Activated T-cell treated with anti-CD3 and anti-CD28 coated beads, Interleukin-2, amount 50 U/mL, for 24 hours (primary cell): ENCODE data around the gene ATP5MG.
"Not testable (repeated sequence)": the region's sequence is repeated elsewhere in the genome, so short reads cannot be mapped to it uniquely, and the experiment has no call there.

Source experiments
- DNase-seq: peaks from one replicate; pipeline ENCODE4 v3.0.0-alpha.2; 2020
- H3K27ac Mint-ChIP-seq: 2 replicates; pipeline ENCODE4 v1.8.0; 2020; ENCODE audit warnings: mild to moderate bottlenecking, mixed read lengths
- H3K27me3 Mint-ChIP-seq: 2 replicates; pipeline ENCODE4 v1.8.0; 2020; ENCODE audit warnings: mixed read lengths
- H3K36me3 Mint-ChIP-seq: 2 replicates; pipeline ENCODE4 v1.8.0; 2020; ENCODE audit warnings: low read depth, mixed read lengths
- H3K4me1 Mint-ChIP-seq: 2 replicates; pipeline ENCODE4 v1.8.0; 2020; ENCODE audit warnings: low read depth, mixed read lengths
- H3K4me3 Mint-ChIP-seq: 2 replicates; pipeline ENCODE4 v1.8.0; 2020; ENCODE audit warnings: mild to moderate bottlenecking, moderate library complexity, mixed read lengths
- H3K9me3 Mint-ChIP-seq: 2 replicates; pipeline ENCODE4 v1.8.0; 2020; ENCODE audit warnings: mixed read lengths

Gene ATP5MG

DNA sequence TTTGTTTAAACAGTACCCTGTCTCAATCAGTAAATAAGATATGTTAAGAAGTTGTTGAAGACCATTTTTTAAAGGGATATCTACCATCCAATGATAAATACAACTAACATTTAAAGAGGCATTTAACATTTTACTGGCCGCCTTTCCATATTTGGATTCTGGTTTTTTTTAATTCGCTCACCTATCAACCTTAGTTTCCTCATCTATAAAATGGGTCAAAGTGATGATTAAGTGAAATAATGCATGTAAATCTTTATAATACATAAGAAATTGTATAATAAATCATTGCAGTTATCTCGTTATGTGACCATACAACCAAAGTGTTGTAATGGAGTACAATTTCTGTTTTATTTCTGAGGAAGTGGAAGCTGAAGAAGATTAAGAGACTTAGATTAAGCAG is 17.7 kb upstream of the ATP5MG start:
- no peak overlapping the region for H3K4me3 Mint-ChIP-seq
- no peaks in the 10 kb centered on the region for H3K9me3 Mint-ChIP-seq
- peak overlapping the region; percentile 64 for H3K27ac Mint-ChIP-seq
- H3K4me1 Mint-ChIP-seq = no peaks in the 10 kb centered on the region
- peaks cover 98% of the 10 kb centered on the region for H3K36me3 Mint-ChIP-seq
- H3K27me3 Mint-ChIP-seq = no peaks in the 10 kb centered on the region
- DNase-seq = no peak

GRCh38 chr11:118396097-118396501 is 5.3 kb upstream of the ATP5MG start:
- Mint-ChIP-seq H3K36me3 (peaks cover 90% of the 10 kb centered on the region), H3K27me3 (no peaks in the 10 kb centered on the region), H3K9me3 (no peaks in the 10 kb centered on the region), H3K4me3 (peak overlapping the region; percentile 6), H3K4me1 (peaks cover 51% of the 10 kb centered on the region), H3K27ac (peak overlapping the region; percentile 92)
- DNase-seq = no peak

DNA sequence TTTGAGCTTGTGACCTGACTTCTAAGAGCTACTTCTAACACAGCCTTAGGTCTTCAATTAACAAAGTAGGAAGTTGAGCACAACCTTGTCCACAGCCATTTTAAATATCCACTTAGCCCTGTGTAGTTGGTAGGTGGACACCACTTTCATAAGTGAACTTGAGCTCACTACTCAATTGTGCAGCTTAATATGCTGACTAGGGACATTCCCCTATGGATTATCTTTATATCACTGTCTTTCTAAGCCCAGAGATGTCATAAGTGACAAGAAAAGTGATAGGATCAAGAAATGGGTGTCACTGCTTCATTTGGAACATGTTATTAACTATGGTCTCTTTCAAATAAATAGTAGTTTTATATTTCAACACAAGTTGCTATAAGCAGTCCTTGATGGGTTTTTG is 4.0 kb upstream of the ATP5MG start:
- peaks cover 91% of the 10 kb centered on the region for H3K36me3 Mint-ChIP-seq
- H3K27me3 Mint-ChIP-seq = no peaks in the 10 kb centered on the region
- DNase-seq = no peak
- no peak overlapping the region for H3K4me3 Mint-ChIP-seq
- no peaks in the 10 kb centered on the region for H3K9me3 Mint-ChIP-seq
- H3K27ac Mint-ChIP-seq = peak overlapping the region; percentile 99
- peaks cover 56% of the 10 kb centered on the region for H3K4me1 Mint-ChIP-seq

DNA sequence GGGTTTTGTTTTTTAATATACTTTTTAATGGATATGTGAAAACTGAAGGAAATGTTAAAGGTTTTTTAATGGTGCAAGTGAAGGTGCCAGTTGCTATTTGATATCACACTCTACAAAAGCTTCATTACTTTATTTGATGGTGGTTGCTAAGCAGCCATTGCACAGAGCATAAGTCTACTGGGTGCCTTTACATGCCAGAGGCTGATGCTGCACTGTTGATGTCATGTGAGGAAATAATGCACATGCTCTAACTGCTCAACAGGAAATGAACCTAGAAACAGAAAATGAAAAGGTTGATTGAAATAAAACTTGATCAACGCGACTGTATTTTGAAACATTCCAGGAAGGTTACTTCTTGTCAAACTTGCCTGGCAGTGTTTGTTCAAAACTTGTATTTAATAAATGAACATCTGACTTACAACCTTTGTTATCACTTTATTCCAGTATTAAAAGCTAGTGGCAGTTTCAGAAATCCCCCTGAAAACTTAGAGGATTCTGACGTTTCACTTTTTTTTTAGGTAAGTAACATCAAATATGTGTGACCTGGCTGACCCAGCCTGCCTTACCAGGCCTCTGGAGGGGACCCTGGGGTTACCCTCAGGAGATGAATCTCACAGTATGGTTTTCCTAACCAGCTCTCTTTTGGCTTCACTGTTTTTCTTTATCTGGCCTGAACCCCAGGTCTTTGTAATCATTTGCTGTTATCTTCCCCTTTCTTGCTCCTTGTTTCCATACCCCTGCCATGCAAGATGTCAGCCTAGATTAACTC is 2.4 kb upstream of the ATP5MG start:
- Mint-ChIP-seq H3K27ac (peak overlapping the region; percentile 99), H3K36me3 (peaks cover 87% of the 10 kb centered on the region), H3K27me3 (no peaks in the 10 kb centered on the region), H3K9me3 (no peaks in the 10 kb centered on the region), H3K4me1 (peaks cover 66% of the 10 kb centered on the region), H3K4me3 (peak overlapping the region; percentile 95)
- DNase-seq = no peak

DNA sequence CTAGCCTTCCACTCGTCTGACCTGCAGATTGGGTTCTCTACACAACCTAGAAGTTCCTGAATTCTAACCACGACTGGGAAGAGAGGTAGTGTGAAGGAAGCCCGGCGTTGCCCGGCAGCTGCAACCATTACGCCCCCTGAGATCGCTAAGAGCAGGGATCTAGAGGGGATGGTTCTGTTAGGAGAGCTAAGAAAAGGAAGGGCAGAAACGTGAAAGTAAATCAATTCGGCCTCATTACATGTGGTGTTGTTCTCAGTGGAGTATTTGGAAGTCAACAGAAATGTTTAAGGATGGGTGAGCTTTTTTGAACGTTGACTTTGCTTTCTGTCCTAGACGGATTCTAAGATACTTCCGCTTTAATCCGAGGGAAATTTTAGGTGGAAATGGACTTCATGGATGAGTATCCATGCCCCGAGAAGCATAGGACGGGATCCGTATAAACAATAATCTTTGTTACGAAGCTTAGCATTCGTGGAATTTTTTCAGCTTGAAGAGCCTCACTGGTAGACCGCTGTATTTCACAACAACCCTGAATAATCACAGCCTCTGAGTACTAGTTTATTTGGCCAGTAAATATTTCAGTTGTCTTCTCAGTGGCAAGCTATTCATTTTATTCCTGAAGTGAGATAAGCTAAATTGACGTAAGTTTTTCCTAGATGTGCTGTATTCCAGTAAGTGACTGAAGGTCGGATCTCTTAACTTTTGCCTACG is 629 bp downstream of the ATP5MG start:
- H3K27ac Mint-ChIP-seq = peak overlapping the region; percentile 99
- H3K36me3 Mint-ChIP-seq = peaks cover 91% of the 10 kb centered on the region
- no peaks in the 10 kb centered on the region for H3K27me3 Mint-ChIP-seq
- peak overlapping the region; percentile 95 for H3K4me3 Mint-ChIP-seq
- H3K9me3 Mint-ChIP-seq = no peaks in the 10 kb centered on the region
- no peak for DNase-seq
- peaks cover 75% of the 10 kb centered on the region for H3K4me1 Mint-ChIP-seq

DNA sequence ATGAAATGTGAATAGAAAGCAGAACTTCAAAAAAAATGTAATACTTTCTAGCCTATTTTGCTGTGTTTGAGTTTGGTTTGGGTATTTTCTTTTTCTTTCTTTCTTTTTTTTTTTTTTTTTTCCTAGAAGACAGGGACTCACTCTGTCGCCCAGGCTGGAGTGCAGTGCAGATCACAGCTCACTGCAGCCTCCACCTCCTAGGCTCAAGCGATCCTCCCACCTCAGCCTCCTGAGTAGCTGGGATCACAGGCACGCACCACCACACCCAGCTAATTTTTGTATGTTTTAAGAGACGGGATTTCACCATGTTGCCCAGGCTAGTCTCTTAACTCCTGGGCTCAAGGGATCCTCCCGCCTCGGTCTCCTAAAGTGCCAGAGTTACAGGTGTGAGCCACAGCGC is 1.2 kb downstream of the ATP5MG start:
- Mint-ChIP-seq H3K27ac (peak overlapping the region; percentile 99), H3K36me3 (peaks cover 91% of the 10 kb centered on the region), H3K4me1 (peaks cover 72% of the 10 kb centered on the region), H3K4me3 (peak overlapping the region; percentile 95)
- not testable (repeated sequence) for DNase-seq, H3K9me3 Mint-ChIP-seq, H3K27me3 Mint-ChIP-seq

DNA sequence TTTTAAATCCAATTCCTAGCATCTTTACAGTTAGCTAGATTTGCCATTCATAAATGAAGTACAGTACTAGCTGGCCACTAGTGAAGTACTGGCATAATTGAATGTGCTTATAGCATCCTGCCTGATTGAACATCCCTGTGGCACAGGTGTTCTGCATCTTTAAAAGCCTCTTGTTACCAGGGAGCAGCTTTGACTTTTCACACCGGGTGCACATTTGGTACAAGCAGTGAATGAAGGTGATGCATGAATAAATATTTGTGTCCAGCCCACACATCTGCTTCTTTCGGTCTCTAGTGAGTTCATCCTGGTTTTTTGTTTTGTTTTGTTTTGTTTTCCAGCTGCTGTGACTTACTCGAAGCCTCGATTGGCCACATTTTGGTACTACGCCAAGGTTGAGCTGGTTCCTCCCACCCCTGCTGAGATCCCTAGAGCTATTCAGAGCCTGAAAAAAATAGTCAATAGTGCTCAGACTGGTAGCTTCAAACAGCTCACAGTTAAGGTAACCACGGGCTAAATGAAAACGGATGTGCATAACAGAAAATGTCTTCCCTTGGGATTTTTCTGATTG is 5.3 kb downstream of the ATP5MG start:
- H3K36me3 Mint-ChIP-seq = peaks cover 87% of the 10 kb centered on the region
- H3K27ac Mint-ChIP-seq = peak overlapping the region; percentile 71
- H3K4me1 Mint-ChIP-seq = peaks cover 50% of the 10 kb centered on the region
- H3K4me3 Mint-ChIP-seq = no peak overlapping the region
- H3K27me3 Mint-ChIP-seq = no peaks in the 10 kb centered on the region
- DNase-seq = no peak
- H3K9me3 Mint-ChIP-seq = no peaks in the 10 kb centered on the region

GRCh38 chr11:118410055-118410745 is 8.8 kb downstream of the ATP5MG start:
- Mint-ChIP-seq H3K4me3 (no peak overlapping the region), H3K9me3 (no peaks in the 10 kb centered on the region)

DNA sequence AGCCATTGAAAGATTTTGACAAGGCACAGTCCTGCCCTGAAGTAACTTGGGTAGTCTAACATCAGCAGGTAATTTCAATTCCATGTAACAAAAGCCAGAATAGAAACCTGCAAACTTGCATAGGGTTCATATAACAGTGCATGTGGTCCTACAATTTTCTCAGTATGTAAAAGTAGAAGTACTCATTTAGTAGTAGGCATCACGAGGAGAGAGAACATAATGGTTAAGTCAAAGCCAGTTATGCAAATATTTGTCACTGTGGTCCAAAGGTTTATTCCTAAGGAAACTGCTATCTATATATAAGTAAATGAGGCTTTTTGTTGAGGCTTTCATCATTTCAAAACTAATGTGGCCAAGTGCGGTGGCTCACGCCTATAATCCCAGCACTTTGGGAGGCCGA is 10.1 kb downstream of the ATP5MG start:
- H3K9me3 Mint-ChIP-seq = no peaks in the 10 kb centered on the region
- no peak overlapping the region for H3K4me3 Mint-ChIP-seq
- peaks cover 15% of the 10 kb centered on the region for H3K4me1 Mint-ChIP-seq
- no peaks in the 10 kb centered on the region for H3K27me3 Mint-ChIP-seq
- peaks cover 56% of the 10 kb centered on the region for H3K36me3 Mint-ChIP-seq
- H3K27ac Mint-ChIP-seq = peak overlapping the region; percentile 13
- no peak for DNase-seq

More at GRCh38 chr11:118410055-118410745, 8.8 kb downstream of the ATP5MG start:
- no peak for DNase-seq
- H3K27ac Mint-ChIP-seq = peak overlapping the region; percentile 30
- H3K4me1 Mint-ChIP-seq = peaks cover 26% of the 10 kb centered on the region
- H3K36me3 Mint-ChIP-seq = peaks cover 69% of the 10 kb centered on the region
- no peaks in the 10 kb centered on the region for H3K27me3 Mint-ChIP-seq

DNA sequence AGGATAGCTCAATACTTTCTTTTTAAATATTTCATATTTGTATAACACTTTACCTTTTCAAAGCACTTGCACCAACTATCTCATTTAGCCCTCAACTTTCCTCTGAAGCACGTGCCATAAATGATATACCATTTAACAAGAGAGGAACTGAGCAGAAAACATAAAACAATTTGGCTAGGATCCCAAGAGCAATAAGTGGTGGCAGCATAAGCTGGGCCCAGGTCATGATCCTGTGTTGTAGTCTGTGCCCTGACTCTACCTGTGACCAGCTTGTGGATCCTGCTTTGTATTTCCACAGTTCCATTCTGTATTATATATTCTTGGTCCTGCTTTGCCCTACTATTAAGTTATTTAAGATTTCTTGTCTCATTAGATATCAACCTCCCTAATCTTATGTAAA is 11.5 kb downstream of the ATP5MG start:
- no peak for DNase-seq
- no peak overlapping the region for H3K27ac Mint-ChIP-seq
- peaks cover 10% of the 10 kb centered on the region for H3K4me1 Mint-ChIP-seq
- peaks cover 42% of the 10 kb centered on the region for H3K36me3 Mint-ChIP-seq
- H3K27me3 Mint-ChIP-seq = no peaks in the 10 kb centered on the region
- no peaks in the 10 kb centered on the region for H3K9me3 Mint-ChIP-seq
- H3K4me3 Mint-ChIP-seq = no peak overlapping the region

GRCh38 chr11:118415062-118415738 is 13.8 kb downstream of the ATP5MG start:
- Mint-ChIP-seq H3K27me3 (no peaks in the 10 kb centered on the region), H3K36me3 (peaks cover 19% of the 10 kb centered on the region), H3K4me1 (peaks cover 2% of the 10 kb centered on the region), H3K27ac (no peak overlapping the region), H3K4me3 (no peak overlapping the region), H3K9me3 (no peaks in the 10 kb centered on the region)
- no peak for DNase-seq

DNA sequence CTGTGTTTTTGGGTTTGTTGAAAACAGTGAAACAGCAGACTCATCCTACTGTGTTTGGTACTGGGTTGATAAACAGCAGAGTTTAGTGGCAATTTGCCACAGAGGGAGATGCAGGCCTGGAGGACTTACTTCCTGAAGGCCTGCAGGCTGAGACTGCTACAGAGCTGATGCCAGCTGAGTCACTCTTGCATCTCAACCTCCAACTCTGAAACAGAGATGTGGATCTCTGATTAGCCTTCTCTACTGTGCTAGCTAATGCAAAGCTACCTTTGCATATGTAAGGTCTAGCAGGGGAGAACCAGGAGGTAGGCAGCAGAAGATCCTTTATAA is 14.3 kb downstream of the ATP5MG start:
- H3K9me3 Mint-ChIP-seq = no peaks in the 10 kb centered on the region
- no peak for DNase-seq

DNA sequence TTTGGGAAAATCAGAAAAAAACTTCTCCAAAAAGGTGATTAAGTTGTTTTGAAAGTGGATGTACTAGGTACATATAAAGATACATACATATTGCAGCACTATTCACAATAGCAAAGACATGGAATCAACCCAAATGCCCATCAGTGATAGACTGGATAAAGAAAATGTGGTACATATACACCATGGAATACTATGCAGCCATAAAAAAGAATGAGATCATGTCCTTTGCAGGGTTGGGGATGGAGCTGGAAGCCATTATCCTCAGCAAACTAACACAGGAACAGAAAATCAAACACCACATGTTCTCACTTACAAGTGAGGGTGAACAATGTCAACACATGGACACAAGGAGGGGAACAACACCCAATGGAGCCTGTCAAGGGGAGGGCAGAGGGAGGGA is 15.5 kb downstream of the ATP5MG start:
- not testable (repeated sequence) for H3K9me3 Mint-ChIP-seq, H3K27ac Mint-ChIP-seq, H3K36me3 Mint-ChIP-seq, H3K27me3 Mint-ChIP-seq, H3K4me3 Mint-ChIP-seq, DNase-seq, H3K4me1 Mint-ChIP-seq

More for the DNA sequence above, 14.3 kb downstream of the ATP5MG start:
- H3K36me3 Mint-ChIP-seq = peaks cover 14% of the 10 kb centered on the region
- no peak overlapping the region for H3K4me3 Mint-ChIP-seq
- H3K4me1 Mint-ChIP-seq = peaks cover 2% of the 10 kb centered on the region
- no peaks in the 10 kb centered on the region for H3K27me3 Mint-ChIP-seq
- no peak overlapping the region for H3K27ac Mint-ChIP-seq

DNA sequence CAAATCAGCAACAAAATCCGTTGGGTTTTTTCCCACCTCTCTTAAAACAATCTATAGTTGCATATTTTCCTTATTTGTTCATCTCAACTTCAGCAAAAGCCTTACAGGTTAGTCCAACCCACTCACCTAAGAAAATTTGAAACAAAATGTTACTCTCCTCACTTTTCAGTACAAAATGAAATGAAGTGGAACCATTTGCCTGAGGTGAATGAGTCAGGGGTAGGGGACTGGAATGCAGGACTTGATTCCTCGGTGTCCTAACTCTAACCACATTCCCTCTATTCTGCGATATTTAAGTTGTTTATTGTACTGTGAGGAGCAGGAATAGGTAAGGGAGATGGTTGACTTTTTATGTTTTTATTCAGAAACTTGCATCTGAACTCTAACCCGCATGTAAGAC is 16.4 kb downstream of the ATP5MG start:
- no peak overlapping the region for H3K4me3 Mint-ChIP-seq
- H3K9me3 Mint-ChIP-seq = no peaks in the 10 kb centered on the region
- H3K4me1 Mint-ChIP-seq = no peaks in the 10 kb centered on the region
- no peaks in the 10 kb centered on the region for H3K27me3 Mint-ChIP-seq
- DNase-seq = no peak
- peaks cover 7% of the 10 kb centered on the region for H3K36me3 Mint-ChIP-seq
- no peak overlapping the region for H3K27ac Mint-ChIP-seq
